Lower lobe of right lung (tissue), 2 donors: ENCODE measurements around the gene MT1F. TPM values are rescaled to one million over a fixed set of nuclear protein-coding genes. Genes with fewer than 3 reads are reported as not detected.

Experiments
- ATAC-seq, 2 donors: fragments of 200-7000 bp; cut with Tn5 transposase; one replicate each; pipeline ENCODE4 v1.9.1; 2020 to 2022; ENCODE audit warnings: mild to moderate bottlenecking in 2 of 2, moderate library complexity in 2 of 2
- DNase-seq: peaks from one replicate; pipeline ENCODE4 v3.0.0-alpha.2; 2020
- H3K27ac ChIP-seq: fragments of 200-600 bp; one replicate; pipeline ENCODE4 v1.8.0; 2022
- H3K27me3 ChIP-seq: fragments of 200-600 bp; one replicate; pipeline ENCODE4 v1.8.0; 2022; ENCODE audit warnings: low read depth
- H3K36me3 ChIP-seq: fragments of 200-600 bp; one replicate; pipeline ENCODE4 v1.8.0; 2022; ENCODE audit warnings: mild to moderate bottlenecking
- H3K4me1 ChIP-seq: fragments of 200-600 bp; one replicate; pipeline ENCODE4 v1.8.0; 2022
- H3K4me3 ChIP-seq: fragments of 200-600 bp; one replicate; pipeline ENCODE4 v1.8.0; 2022; ENCODE audit warnings: mild to moderate bottlenecking
- H3K9me3 ChIP-seq: fragments of 200-600 bp; one replicate; pipeline ENCODE4 v1.8.0; 2022
- intact Hi-C: fragments of 100-400 bp; cut with DNase I; formaldehyde crosslinking; loops from one replicate; pipeline ENCODE4 v1.11.0; 2022
- long read RNA-seq: library from polyadenylated mRNA; unstranded; transcript quantifications from one replicate; pipeline ENCODE4 v2.0.0, GENCODE V29; 2021
- total RNA-seq: library from RNA; stranded (reverse); fragmentation: NEBNext Ultra II Directional; extraction: Animal tissue kit (Norgen Biotek cat#: 25700); gene quantifications from one replicate; pipeline ENCODE4 v1.2.1, GENCODE V29; 2021
- TF ChIP-seq, protein P1 (sequence below): fragments of 200-600 bp; IDR thresholded peaks from one replicate; pipeline ENCODE4 v1.8.0; 2022; ENCODE audit warnings: antibody characterized with exemption, mild to moderate bottlenecking
- donor health status: DM: no; HTN: yes; CAD: no; lungs with severe emphysema.

Gene MT1F
- 12.6 TPM for total RNA-seq
- long read RNA-seq, transcript MT1F-201 (3 exons, 690 nt) = major isoform, 5 of 5 reads
- long read RNA-seq, partial matches to known transcripts = 0 of 5 reads
- long read RNA-seq, other reads (novel, unspliced or antisense) = 0 of 5 reads

GRCh38 chr16:56657555-56658326 is at the start of gene MT1F:
TSS of gene MT1F (plus strand) at chr16:56657959. CDS start at chr16:56658059, 100 bp downstream.
- Histone ChIP-seq H3K4me1 (peaks cover 10% of the 10 kb centered on the region), H3K27ac (peak within 1 kb of the TSS; percentile 78), H3K4me3 (peak within 1 kb of the TSS; percentile 74), H3K27me3 (peaks cover 6% of the 10 kb centered on the region), H3K36me3 (no peaks in the 10 kb centered on the region), H3K9me3 (no peaks in the 10 kb centered on the region)
- DNase-seq (peak; percentile 94), ATAC-seq (peak; percentile 96 to 98)
- TF ChIP-seq, protein P1, sequence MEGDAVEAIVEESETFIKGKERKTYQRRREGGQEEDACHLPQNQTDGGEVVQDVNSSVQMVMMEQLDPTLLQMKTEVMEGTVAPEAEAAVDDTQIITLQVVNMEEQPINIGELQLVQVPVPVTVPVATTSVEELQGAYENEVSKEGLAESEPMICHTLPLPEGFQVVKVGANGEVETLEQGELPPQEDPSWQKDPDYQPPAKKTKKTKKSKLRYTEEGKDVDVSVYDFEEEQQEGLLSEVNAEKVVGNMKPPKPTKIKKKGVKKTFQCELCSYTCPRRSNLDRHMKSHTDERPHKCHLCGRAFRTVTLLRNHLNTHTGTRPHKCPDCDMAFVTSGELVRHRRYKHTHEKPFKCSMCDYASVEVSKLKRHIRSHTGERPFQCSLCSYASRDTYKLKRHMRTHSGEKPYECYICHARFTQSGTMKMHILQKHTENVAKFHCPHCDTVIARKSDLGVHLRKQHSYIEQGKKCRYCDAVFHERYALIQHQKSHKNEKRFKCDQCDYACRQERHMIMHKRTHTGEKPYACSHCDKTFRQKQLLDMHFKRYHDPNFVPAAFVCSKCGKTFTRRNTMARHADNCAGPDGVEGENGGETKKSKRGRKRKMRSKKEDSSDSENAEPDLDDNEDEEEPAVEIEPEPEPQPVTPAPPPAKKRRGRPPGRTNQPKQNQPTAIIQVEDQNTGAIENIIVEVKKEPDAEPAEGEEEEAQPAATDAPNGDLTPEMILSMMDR = no peak
- intact Hi-C loops = no loop called here

GRCh38 chr16:56608043-56608875 is 49.5 kb upstream of the MT1F start, which contains the start of gene MT2A:
TSS of gene MT2A (plus strand) at chr16:56608584. CDS start at chr16:56608656, 72 bp downstream.
- peaks cover 55% of the 10 kb centered on the region for H3K4me1 ChIP-seq
- ATAC-seq = peak; percentile 89 to 94
- intact Hi-C loops = no loop called here

GRCh38 chr16:56608876-56609462 is 48.8 kb upstream of the MT1F start:
- no peak for DNase-seq
- Histone ChIP-seq H3K27me3 (no peaks in the 10 kb centered on the region), H3K27ac (peak overlapping the region; percentile 96), H3K36me3 (no peaks in the 10 kb centered on the region), H3K4me1 (peaks cover 55% of the 10 kb centered on the region), H3K9me3 (no peaks in the 10 kb centered on the region), H3K4me3 (peak overlapping the region; percentile 72)
- TF ChIP-seq, protein P1 = no peak
- intact Hi-C loops = no loop called here
- ATAC-seq = no peak

More at GRCh38 chr16:56608043-56608875, 49.5 kb upstream of the MT1F start, which contains the start of gene MT2A:
- TF ChIP-seq, protein P1 = no peak
- Histone ChIP-seq H3K9me3 (no peaks in the 10 kb centered on the region), H3K27ac (peak within 1 kb of the TSS; percentile 96), H3K36me3 (no peaks in the 10 kb centered on the region), H3K4me3 (peak within 1 kb of the TSS; percentile 72), H3K27me3 (no peaks in the 10 kb centered on the region)
- peak; percentile 98 for DNase-seq

DNA sequence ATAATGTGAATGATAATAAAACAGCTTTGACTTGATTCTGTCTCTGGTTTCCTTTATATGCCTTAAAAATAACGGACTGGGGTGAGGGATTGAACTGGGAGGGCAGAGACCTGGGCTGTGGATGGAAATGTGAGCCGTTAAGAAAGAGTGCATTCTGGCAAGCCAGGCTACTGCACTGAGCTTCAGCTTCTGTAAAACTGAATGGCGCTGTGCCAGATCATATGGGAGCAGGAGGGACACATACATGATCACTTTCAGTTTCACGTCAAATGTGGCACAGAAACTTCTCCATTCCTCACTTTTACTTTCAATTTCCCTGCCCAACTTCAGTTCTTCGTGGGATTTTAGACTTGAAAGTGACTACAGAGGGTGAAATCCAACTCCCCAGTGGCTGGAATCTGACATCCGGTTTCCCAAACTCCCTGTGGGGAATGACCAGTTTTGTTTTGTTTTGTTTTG is 48.3 kb upstream of the MT1F start:
- ATAC-seq (peak; percentile 46 to 55), DNase-seq (peak; percentile 82)
- peak overlapping the region; percentile 72 for H3K4me3 ChIP-seq
- no peaks in the 10 kb centered on the region for H3K36me3 ChIP-seq
- TF ChIP-seq, protein P1 = no peak
- H3K4me1 ChIP-seq = peaks cover 55% of the 10 kb centered on the region
- H3K27me3 ChIP-seq = no peaks in the 10 kb centered on the region
- H3K27ac ChIP-seq = peak overlapping the region; percentile 96
- H3K9me3 ChIP-seq = no peaks in the 10 kb centered on the region
- intact Hi-C loops = no loop called here
